HEK293T (cell line): ENCODE results near the gene RTKN2.

ENCODE experiments used
- CTCF ChIA-PET: fragments of 350-600 bp; formaldehyde crosslinking; extraction: SDS; loops from one replicate; lab custom pipeline; 2021; ENCODE audit warnings: antibody characterized with exemption, inconsistent platforms; lab: Yijun Ruan, JAX
- POLR2A ChIA-PET: fragments of 350-600 bp; formaldehyde crosslinking; extraction: SDS; loops from one replicate; lab custom pipeline; 2020; ENCODE audit warnings: antibody characterized with exemption, inconsistent platforms; lab: Yijun Ruan, JAX
- DNase-seq: peaks from one replicate; pipeline ENCODE4 v3.0.0; 2012; ENCODE audit warnings: mixed read lengths; ENCODE audit errors: extremely low spot score
- ARNT ChIP-seq: fragments of 450-650 bp; IDR thresholded peaks from 2 replicates; pipeline ENCODE4 v1.6.1; 2017; ENCODE audit warnings: mild to moderate bottlenecking
- BHLHE40 ChIP-seq: fragments of 450-650 bp; IDR thresholded peaks from 2 replicates; pipeline ENCODE4 v1.6.1; 2016; ENCODE audit warnings: mild to moderate bottlenecking, moderate library complexity, borderline replicate concordance
- CTBP1 ChIP-seq: fragments of 450-650 bp; IDR thresholded peaks from 2 replicates; pipeline ENCODE4 v1.6.1; 2016; ENCODE audit warnings: borderline replicate concordance
- ELF4 ChIP-seq: fragments of 450-650 bp; IDR thresholded peaks from 2 replicates; pipeline ENCODE4 v1.6.1; 2017; ENCODE audit warnings: antibody characterized with exemption
- FOXA1 ChIP-seq: fragments of 450-650 bp; IDR thresholded peaks from 2 replicates; pipeline ENCODE4 v1.6.1; 2016; ENCODE audit warnings: mild to moderate bottlenecking
- FOXK2 ChIP-seq: fragments of 450-650 bp; IDR thresholded peaks from 2 replicates; pipeline ENCODE4 v1.6.1; 2016; ENCODE audit warnings: mild to moderate bottlenecking
- FOXM1 ChIP-seq: fragments of 450-650 bp; IDR thresholded peaks from 2 replicates; pipeline ENCODE4 v1.6.1; 2017; ENCODE audit warnings: mild to moderate bottlenecking, borderline replicate concordance
- HDGF ChIP-seq: fragments of 450-650 bp; IDR thresholded peaks from 2 replicates; pipeline ENCODE4 v1.6.1; 2017; ENCODE audit warnings: antibody characterized with exemption, borderline replicate concordance
- L3MBTL2 ChIP-seq: fragments of 450-650 bp; conservative IDR thresholded peaks from 2 replicates; pipeline ENCODE4 v1.6.1; 2016; ENCODE audit warnings: mild to moderate bottlenecking
- LEF1 ChIP-seq: fragments of 450-650 bp; IDR thresholded peaks from 2 replicates; pipeline ENCODE4 v1.6.1; 2017; ENCODE audit warnings: mild to moderate bottlenecking, borderline replicate concordance
- NFRKB ChIP-seq: fragments of 450-650 bp; IDR thresholded peaks from 2 replicates; pipeline ENCODE4 v1.6.1; 2016; ENCODE audit warnings: mild to moderate bottlenecking, moderate library complexity
- SP1 ChIP-seq: fragments of 450-650 bp; IDR thresholded peaks from 2 replicates; pipeline ENCODE4 v1.6.1; 2017
- SUZ12 ChIP-seq: fragments of 450-650 bp; IDR thresholded peaks from 2 replicates; pipeline ENCODE4 v1.6.1; 2016; ENCODE audit warnings: mild to moderate bottlenecking
- TARDBP ChIP-seq: fragments of 450-650 bp; IDR thresholded peaks from 2 replicates; pipeline ENCODE4 v1.6.1; 2016
- ZNF384 ChIP-seq: fragments of 450-650 bp; IDR thresholded peaks from 2 replicates; pipeline ENCODE4 v1.6.1; 2016
- TF ChIP-seq, protein P1 (sequence below): fragments of 450-650 bp; IDR thresholded peaks from 2 replicates; pipeline ENCODE4 v1.6.1; 2016

The RTKN2 gene, protein sequence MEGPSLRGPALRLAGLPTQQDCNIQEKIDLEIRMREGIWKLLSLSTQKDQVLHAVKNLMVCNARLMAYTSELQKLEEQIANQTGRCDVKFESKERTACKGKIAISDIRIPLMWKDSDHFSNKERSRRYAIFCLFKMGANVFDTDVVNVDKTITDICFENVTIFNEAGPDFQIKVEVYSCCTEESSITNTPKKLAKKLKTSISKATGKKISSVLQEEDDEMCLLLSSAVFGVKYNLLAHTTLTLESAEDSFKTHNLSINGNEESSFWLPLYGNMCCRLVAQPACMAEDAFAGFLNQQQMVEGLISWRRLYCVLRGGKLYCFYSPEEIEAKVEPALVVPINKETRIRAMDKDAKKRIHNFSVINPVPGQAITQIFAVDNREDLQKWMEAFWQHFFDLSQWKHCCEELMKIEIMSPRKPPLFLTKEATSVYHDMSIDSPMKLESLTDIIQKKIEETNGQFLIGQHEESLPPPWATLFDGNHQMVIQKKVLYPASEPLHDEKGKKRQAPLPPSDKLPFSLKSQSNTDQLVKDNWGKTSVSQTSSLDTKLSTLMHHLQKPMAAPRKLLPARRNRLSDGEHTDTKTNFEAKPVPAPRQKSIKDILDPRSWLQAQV

DNA sequence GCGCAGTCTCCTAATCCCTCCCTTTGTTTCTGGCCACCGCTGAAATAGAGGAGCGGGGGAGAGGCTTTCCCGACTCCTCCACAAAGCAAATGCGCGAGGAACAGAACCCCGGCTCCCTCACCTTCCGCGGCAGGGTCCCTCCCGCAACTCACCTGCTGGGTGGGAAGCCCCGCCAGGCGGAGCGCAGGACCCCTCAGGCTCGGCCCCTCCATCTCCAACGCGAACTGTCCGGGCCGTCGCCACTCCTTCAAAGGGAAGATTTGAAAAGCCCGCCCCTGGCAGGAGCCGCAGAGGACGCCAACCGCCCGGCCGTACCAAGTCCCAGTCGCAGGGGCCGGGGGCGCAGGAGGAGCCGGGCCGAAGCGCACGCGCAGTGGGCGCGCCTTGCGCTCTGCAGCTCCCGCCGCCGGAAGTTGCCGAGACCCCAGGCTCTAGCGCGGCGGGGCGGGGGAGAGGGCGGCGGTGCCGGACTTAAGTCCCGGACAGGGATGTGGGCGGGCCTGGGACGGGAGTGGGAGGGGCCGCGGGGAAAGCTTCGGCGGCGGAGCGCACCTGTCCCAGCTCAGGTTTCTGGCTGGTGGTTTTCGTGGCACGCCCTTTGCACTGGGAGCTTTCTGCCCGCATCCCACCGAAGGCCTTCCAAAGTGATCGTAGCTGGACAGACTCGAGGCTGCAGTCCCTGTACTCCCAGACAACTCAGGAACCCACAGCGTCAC, at the start of gene RTKN2:
Gene RTKN2, minus strand, starts transcription at position 446 of the 716 bp plus-strand sequence. Its CDS starts 234 bp downstream, at position 212.
- POLR2A ChIA-PET: interaction anchor here (0.6 to 1.5 kb wide), 7 partner anchors 9 to 367 kb away, joined by 3 read pairs; partner anchors contain the start of gene ARID5B
- CTCF ChIA-PET: interaction anchor here (0.5 kb wide), 1 partner anchor 1128 kb away, joined by 3 read pairs; no protein-coding TSS in a partner anchor
- DNase-seq: peak; percentile 92

DNA sequence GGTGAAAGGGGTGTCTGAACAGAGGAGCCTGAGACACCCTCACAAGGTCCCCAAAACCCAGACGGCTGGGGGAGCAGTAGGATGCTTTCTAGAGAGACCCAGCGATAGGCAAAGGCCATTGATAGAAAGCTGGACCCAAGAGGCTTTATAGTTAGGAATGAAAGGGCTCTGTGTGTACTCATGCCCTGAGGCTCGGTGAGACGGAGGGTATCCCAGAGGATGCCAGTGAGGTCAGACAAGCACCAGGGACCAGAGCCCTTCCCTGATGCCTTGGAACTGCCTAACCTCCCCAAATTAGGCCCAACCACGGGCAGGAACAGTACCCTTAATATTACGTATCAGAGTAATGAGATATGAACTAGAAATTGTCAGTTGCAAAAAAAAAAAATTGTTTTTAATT, 48.6 kb upstream of the RTKN2 start:
- no peak for DNase-seq
- no peak for TF ChIP-seq ZNF384
- no peak for TF ChIP-seq SUZ12
- TF ChIP-seq, protein P1, sequence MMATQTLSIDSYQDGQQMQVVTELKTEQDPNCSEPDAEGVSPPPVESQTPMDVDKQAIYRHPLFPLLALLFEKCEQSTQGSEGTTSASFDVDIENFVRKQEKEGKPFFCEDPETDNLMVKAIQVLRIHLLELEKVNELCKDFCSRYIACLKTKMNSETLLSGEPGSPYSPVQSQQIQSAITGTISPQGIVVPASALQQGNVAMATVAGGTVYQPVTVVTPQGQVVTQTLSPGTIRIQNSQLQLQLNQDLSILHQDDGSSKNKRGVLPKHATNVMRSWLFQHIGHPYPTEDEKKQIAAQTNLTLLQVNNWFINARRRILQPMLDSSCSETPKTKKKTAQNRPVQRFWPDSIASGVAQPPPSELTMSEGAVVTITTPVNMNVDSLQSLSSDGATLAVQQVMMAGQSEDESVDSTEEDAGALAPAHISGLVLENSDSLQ: no peak
- TF ChIP-seq ELF4: no peak
- no peak for TF ChIP-seq NFRKB
- TF ChIP-seq LEF1: no peak
- TF ChIP-seq HDGF: no peak
- TF ChIP-seq FOXA1: no peak
- no peak for TF ChIP-seq FOXM1
- no peak for TF ChIP-seq SP1
- no peak for TF ChIP-seq ARNT
- no peak for TF ChIP-seq CTBP1
- TF ChIP-seq TARDBP: no peak
- TF ChIP-seq FOXK2: no peak
- TF ChIP-seq L3MBTL2: no peak
- no peak for TF ChIP-seq BHLHE40
- POLR2A ChIA-PET: no interaction called here
- CTCF ChIA-PET: interaction anchor here (0.7 kb wide), 1 partner anchor 70 kb away, joined by 8 read pairs; no protein-coding TSS in a partner anchor

More for the DNA sequence above, at the start of gene RTKN2:
- TF ChIP-seq L3MBTL2 (peak; percentile 53), FOXM1 (peak; percentile 90; the same call in 1 of the 2 replicates), HDGF (no peak)

DNA sequence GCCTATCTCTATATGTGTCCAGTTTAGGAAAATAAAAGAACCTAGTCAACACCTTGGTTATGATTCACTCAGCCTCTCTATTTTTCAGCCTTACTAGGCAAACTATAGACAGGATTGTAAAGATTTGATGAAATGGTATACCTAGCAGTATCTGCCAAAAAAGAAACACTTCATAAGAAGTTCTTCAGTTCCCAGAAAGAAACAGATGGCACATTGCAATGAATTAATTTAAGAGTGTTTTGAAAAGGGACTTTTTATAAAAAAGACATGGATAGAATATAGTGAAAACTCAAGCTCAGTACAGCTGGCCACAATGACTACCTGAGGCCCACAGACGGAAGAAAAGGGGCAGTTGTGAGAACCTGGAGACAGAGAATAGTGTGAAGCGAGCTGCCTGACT, 40.6 kb upstream of the RTKN2 start:
- DNase-seq: no peak
- ChIA-PET POLR2A (no interaction called here), CTCF (no interaction called here)
- TF ChIP-seq ZNF384: no peak
- TF ChIP-seq FOXK2: no peak
- TF ChIP-seq HDGF: no peak

DNA sequence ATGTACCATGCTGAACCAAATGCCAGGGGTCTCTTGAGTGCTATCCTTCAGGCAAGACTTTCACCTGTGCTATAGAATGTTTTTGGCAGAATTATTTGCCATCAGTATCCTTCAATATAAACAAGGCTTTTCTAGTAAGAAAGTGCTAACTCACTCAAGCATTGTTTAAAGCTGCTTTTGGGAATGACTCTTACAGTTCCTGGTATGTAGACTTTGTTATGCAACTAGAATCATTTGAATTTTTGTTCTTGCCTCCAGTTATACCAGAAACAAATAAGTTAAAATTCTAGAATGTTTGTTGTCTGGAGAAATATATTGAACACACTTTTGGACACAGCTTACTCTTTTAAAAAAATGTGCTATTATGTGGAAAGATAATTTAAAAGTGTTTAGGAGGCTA, 39.5 kb upstream of the RTKN2 start:
- CTCF ChIA-PET: no interaction called here
- DNase-seq: no peak
- POLR2A ChIA-PET: no interaction called here
- TF ChIP-seq ARNT (no peak), CTBP1 (no peak), FOXK2 (no peak), FOXM1 (no peak), FOXA1 (no peak), TARDBP (no peak), ELF4 (no peak), HDGF (no peak), BHLHE40 (no peak)

DNA sequence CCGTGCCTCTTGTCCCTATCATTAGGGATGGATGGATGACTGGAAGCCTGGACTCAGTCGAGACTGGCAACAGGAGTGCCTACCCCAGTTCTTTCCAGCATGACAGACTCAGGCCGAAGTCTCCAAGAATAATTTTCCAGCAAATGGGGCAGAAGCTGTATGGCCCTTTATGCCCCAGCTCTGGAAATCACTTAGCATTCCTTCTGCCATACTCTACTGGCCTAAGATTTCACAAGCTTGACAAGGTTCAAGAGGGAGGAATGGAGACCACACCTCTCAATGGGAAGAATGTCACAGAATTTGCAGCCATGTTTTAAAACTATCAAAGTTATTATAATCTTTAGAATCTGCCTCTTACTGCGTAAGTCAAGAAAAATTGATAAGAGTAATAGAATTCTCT, 39.0 kb upstream of the RTKN2 start:
- CTCF ChIA-PET: no interaction called here
- DNase-seq: no peak
- TF ChIP-seq CTBP1: no peak
- no peak for TF ChIP-seq L3MBTL2
- TF ChIP-seq ELF4: no peak
- TF ChIP-seq BHLHE40: no peak
- TF ChIP-seq TARDBP: no peak
- TF ChIP-seq SP1: no peak
- no peak for TF ChIP-seq FOXM1
- TF ChIP-seq LEF1: no peak
- TF ChIP-seq, protein P1: no peak
- no peak for TF ChIP-seq ZNF384
- TF ChIP-seq ARNT: no peak
- no peak for TF ChIP-seq HDGF
- TF ChIP-seq FOXK2: no peak
- no peak for TF ChIP-seq NFRKB
- TF ChIP-seq FOXA1: no peak
- TF ChIP-seq SUZ12: no peak
- POLR2A ChIA-PET: no interaction called here

DNA sequence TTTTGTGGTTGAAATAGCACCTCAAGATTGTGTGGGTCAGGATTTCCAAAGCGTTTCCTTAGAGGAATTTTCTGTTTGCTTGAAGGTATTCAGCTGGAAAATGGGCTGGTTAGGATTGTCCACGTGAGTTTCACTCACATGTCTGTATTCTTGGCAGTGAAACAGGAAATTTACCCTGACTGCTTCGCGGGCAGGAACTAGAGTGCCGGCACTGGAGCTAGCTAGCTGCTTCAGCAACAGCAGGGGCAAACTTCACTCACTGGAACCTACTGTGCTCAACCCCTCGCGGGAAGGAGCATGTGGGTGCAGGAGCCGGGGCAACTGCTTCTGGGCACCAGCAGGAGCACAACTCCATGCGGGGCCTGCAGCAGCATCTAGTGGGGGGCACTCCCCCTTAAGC, 38.0 kb upstream of the RTKN2 start:
- DNase-seq: no peak
- no peak for TF ChIP-seq FOXM1
- TF ChIP-seq ARNT: no peak
- TF ChIP-seq BHLHE40: no peak
- TF ChIP-seq, protein P1: no peak
- no peak for TF ChIP-seq FOXA1
- no peak for TF ChIP-seq CTBP1
- TF ChIP-seq TARDBP: no peak
- TF ChIP-seq ELF4: no peak
- TF ChIP-seq FOXK2: no peak
- no peak for TF ChIP-seq SUZ12
- no peak for TF ChIP-seq ZNF384
- TF ChIP-seq SP1: no peak
- no peak for TF ChIP-seq HDGF
- TF ChIP-seq L3MBTL2: no peak
- no peak for TF ChIP-seq LEF1
- TF ChIP-seq NFRKB: no peak
- ChIA-PET CTCF (no interaction called here), POLR2A (no interaction called here)
